Measurements from ENCODE around the gene POU3F3.

POU3F3 gene

GRCh38 chr2:104878863-104879512 lies 25.1 kb downstream of the POU3F3 start:
- no peak for DNase-seq

DNA sequence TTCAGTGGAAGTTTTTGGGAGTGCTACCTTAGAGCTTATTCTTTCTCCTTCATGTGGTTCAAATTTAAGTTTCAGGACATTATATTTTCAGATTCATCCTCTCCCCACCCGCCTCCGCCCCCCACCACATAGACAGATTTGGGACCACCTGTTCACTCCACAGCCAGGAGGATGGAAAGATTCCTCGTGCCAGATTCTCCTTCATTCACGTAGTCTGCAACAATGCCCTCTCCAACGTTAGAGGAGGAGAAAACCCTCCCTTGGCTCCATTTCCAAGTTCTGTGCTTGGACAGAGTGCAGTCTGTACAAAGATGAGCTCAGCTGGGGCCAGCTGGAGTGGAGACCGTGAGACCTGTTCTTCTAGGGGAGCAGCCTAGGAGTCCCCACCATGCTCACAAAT lies 26.2 kb downstream of the POU3F3 start:
- DNase-seq = no peak

DNA sequence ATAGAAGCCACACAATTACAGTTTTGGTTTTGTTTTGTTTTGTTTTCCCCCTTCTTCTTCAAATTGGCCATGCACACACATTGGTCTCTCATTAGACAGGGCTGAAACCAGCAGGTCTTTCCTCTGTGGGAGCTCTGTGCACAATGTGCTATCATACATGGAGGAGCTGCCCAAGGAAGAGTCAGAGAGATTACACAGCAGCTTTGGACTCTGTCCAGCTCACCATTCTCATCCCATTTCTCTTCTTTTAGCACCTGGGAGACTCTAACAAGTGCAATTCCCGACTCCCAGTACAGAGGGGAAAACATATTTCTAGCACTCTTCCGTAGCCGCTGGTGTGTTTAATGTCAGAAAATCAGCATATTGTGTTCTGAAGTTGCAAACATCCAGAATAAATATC lies 29.4 kb downstream of the POU3F3 start:
- no peak for DNase-seq

DNA sequence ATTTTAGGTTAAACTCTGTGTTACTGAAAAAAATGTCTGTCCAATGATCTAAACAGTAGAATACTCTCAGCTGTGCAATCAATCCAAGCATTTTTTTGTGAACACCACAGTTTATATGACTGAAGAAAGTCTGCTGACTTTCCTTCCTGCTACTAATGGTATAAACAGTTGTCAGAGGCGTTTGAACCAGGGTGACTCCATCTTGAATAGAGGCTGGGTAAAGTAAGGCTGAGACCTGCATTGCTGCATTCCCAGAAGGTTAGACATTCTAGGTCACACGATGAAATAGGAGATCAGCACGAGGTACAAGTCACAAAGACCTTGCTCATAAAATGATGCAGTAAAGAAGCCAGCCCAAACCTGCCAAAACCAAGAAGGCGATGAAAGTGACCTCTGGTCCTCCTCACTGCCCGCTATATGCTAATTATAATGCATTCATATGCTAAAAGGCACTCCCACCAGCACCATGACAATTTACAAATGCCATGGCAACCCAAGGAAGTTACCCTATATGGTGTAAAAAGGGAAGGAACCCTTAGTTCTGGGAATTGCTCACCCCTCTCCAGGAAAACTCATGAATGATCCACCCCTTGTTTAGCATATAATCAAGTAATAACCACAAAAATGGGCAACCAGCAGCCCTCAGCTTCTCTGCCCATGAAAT lies 31.3 kb downstream of the POU3F3 start:
- no peak for DNase-seq

DNA sequence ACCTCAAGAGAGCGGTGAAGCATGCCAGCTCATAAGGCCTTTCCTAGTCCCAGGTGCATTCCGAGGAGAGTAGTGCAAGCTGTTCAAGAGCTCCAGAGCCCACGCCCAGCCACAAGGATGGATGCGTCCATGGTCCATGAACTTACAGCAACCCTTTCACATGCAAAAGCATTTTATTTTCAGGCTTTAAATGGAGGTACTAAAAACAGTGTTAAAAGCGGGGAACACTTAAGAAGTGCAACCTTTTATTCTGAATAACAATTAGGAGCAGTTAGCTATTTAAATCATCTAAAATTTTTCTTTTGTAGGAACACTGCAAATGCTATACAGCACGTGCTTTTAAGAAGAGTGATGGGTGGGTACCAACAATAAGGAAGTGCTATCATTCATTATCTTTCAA lies 33.8 kb downstream of the POU3F3 start:
- no peak for DNase-seq

- DNase-seq = no peak
Measured at GRCh38 chr2:104888489-104889258, 34.8 kb downstream of the POU3F3 start.

DNA sequence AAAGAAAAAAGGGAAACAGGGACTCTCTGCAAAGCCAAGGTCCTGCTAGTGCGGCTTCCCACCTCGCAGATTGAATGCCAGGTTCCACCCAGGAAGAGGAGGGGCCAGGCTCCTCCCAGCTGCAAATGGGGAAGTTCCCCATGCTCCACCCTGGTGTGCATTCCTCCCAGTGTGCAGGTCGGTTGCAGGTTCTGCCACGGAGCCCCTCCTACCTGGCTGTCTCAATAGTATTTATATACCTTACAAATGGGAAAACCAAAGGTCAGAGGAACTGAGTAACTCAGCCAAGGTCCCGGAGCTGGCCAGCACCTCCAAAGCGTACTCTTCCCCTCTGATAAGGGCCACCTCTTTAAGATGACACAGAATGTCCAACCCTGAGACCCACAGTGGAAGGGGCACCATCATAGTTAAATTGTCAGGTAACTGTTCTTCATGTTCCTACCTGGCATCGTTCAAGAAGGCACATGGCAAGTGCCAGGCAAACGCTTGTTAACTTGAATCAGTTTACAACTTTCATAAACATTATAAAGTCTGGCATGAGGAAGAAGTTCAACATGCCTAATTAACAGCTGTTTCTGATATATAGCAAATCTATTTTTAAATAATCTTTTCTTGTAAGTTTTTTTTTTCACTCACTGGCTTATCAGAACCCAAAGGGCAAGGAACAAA lies 35.5 kb downstream of the POU3F3 start:
- DNase-seq = no peak

DNA sequence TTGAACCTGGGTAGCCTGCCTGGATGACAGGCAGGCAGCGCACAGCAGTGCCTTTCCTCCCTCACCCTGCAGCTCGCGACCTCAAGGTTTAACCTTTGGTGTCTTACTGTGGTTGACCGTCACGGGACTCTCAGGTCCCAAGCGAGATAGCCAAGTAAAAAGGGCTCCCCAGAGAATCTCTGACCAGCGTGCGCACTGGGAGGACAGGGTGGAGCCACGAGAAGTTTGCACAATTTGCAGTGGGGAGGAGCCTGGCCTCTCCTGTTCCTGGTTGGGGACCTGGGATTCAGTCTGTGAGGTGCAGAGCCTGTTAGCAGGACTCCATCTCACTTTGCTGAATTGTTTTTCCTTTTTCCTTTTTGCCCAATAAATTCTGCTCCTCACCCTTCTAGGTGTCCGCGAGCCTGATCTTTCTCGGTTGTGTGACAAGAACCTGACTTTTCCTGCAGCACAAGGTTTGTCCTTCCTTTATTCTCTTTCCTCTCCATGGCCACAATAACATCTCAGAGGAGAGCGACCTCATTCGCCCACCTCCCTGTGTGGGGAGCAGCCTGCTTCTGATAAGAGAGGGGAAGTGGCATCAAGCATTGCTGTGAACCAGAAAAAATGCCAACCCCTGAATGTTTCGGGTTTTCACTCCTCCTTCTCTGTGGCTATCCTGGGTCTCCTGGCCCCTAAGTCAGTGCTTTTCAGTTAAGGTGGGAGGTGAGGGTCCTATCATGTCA lies 36.2 kb downstream of the POU3F3 start:
- DNase-seq = no peak

GRCh38 chr2:104890685-104891069 lies 36.8 kb downstream of the POU3F3 start:
- no peak for DNase-seq

DNA sequence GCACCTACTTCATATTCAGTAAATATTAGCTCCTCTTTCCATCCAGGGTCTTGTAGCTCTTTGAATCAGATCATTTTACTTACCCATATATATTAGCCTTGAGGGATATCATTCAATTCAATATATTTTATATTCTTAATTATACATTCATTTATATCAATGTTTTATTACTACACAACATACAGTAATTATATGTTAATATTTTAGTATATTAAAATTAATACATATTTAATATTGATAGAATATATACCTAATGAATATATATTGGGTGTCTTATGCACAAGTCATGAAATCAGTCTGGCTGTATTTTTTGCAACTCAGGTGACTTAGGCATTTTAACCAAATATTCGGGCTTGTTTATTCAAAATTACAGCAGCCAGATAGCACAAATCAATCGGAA lies 37.2 kb downstream of the POU3F3 start:
- no peak for DNase-seq

DNA sequence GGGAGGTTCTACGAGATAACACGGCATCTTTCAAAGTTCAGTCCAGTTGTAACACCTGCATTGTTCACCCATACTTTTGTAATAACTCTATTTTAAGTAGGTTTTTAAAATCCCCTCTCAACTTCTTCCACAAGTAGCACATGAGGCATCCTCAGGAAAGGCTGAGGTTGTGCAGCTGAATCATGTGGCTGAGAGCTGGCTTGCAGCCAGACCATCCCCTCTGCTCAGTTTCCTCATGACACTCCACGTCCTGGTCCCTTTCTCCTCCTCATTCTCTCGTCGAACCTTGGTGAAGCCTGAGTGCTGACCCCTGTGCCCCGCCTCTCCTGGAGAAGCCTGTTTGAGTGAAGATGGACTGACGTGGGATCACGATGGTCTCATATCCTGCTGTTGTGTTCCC lies 42.5 kb downstream of the POU3F3 start:
- DNase-seq = no peak

DNA sequence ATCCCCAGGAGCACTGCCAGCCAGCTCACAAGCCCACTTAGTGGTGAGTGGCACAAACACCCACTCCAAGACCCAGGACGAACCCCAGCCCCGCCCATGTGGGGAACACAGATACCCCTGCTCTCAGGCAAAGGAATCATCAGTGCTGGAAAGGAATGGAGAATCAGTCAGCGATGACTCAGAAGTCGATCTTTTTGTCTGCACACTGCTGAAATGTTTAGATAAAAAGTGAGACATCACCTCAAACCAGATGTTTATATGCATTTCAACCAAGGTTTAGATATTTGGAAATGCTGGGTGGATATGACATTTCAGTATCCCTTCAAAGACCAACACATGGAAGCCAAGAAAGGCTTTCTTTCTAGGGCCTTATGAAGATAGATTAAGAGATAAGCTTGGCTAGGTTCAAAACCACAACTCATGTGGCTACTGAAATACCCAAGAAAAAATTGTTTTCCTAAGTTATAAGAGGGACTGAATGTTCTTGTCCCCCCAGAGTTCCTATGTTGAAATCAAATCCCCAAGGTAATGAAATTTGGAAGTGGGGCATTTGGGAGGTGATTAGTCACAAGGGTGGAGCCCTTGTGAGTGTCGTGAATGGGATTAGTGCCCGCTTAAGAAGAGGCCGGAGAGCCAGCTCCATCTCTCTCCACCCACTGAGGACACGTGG lies 43.7 kb downstream of the POU3F3 start:
- no peak for DNase-seq

- no peak for DNase-seq
Measured at GRCh38 chr2:104900608-104901007, 46.7 kb downstream of the POU3F3 start.

- peak; percentile 66 for DNase-seq
Measured at GRCh38 chr2:104901037-104901881, 47.3 kb downstream of the POU3F3 start.

- DNase-seq = no peak
Measured at GRCh38 chr2:104902317-104902716, 48.4 kb downstream of the POU3F3 start.
